T-helper 1 cell treated with Interleukin-12 subunit alpha and Interleukin-12 subunit beta and Interleukin-4 antibody, amounts not matched to agents 30 μg/mL and 1 μg/mL, for 36 hours (primary cell): Measurements from ENCODE around the gene ALDH1L1.

Source experiments
- H3K27ac Mint-ChIP-seq: one replicate; pipeline ENCODE4 v1.8.0; 2021; ENCODE audit warnings: mild to moderate bottlenecking, mixed read lengths
- H3K27me3 Mint-ChIP-seq: one replicate; pipeline ENCODE4 v1.8.0; 2021; ENCODE audit warnings: low read depth, mixed read lengths
- H3K36me3 Mint-ChIP-seq: one replicate; pipeline ENCODE4 v1.8.0; 2021; ENCODE audit warnings: low read depth, mixed read lengths
- H3K4me1 Mint-ChIP-seq: one replicate; pipeline ENCODE4 v1.8.0; 2021; ENCODE audit warnings: low read depth, mixed read lengths
- H3K4me3 Mint-ChIP-seq: one replicate; pipeline ENCODE4 v1.8.0; 2021; ENCODE audit warnings: mild to moderate bottlenecking, moderate library complexity, mixed read lengths
- H3K9me3 Mint-ChIP-seq: one replicate; pipeline ENCODE4 v1.8.0; 2021; ENCODE audit warnings: mixed read lengths

Gene ALDH1L1

GRCh38 chr3:126114443-126115386, 65.7 kb downstream of the ALDH1L1 start:
- H3K27me3 Mint-ChIP-seq: no peaks in the 10 kb centered on the region
- H3K36me3 Mint-ChIP-seq: no peaks in the 10 kb centered on the region
- H3K4me1 Mint-ChIP-seq: no peaks in the 10 kb centered on the region
- no peak overlapping the region for H3K27ac Mint-ChIP-seq
- H3K9me3 Mint-ChIP-seq: no peaks in the 10 kb centered on the region
- no peak overlapping the region for H3K4me3 Mint-ChIP-seq

DNA sequence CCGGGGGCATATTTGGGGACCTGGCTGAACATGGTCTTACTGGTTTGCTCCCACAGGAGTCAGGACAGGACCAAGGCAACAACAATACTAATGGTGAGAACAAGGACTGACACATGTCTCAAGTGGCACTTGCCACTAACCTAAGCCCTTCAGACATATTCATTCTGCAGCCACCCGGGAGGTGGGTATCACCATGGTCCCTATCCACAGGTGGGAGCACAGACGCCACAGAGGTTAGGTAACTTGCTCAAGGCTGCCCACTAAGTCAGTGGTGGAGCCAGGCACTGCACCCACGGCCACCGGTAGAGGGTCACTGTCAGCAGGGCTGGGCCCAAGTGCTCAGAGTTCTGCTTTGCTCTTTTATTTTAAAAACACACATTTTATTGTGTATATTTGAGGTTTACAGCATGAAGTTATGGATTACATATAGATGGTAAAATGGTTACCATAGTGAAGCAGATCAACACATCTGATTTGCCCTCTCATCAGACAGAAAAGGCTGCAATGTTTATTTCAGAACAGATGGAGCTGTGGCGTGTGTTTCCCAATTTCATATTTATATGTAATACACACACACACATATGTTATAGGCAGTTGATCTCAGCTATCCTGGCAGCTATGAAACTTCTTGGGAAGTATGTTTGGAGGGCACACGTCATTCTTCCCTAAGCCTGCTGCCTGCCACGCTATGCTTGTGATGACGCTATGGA, 66.5 kb downstream of the ALDH1L1 start:
- no peaks in the 10 kb centered on the region for H3K27me3 Mint-ChIP-seq
- no peaks in the 10 kb centered on the region for H3K4me1 Mint-ChIP-seq
- H3K9me3 Mint-ChIP-seq: no peaks in the 10 kb centered on the region
- no peak overlapping the region for H3K4me3 Mint-ChIP-seq
- H3K36me3 Mint-ChIP-seq: no peaks in the 10 kb centered on the region
- H3K27ac Mint-ChIP-seq: no peak overlapping the region

DNA sequence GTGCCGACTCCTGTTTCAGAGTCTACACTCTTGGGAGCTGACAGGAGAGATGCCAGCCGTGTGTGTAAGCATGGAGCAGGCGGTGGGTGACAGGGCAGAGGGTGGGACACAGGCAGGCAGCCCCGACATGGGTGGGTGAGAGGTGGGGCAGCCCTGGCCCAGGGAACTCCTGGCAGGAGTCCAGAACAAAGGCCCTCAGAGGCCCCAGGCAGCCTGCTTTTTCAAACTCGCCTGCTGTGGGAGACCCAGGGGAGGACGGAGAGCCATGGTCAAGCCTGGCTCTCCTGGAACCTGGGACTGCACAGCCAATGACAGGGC, 67.2 kb downstream of the ALDH1L1 start:
- Mint-ChIP-seq H3K36me3 (no peaks in the 10 kb centered on the region), H3K27me3 (no peaks in the 10 kb centered on the region), H3K27ac (no peak overlapping the region), H3K4me3 (no peak overlapping the region), H3K4me1 (no peaks in the 10 kb centered on the region), H3K9me3 (no peaks in the 10 kb centered on the region)

GRCh38 chr3:126112531-126113237, 67.7 kb downstream of the ALDH1L1 start:
- no peaks in the 10 kb centered on the region for H3K4me1 Mint-ChIP-seq
- H3K27ac Mint-ChIP-seq: no peak overlapping the region
- no peaks in the 10 kb centered on the region for H3K9me3 Mint-ChIP-seq
- H3K36me3 Mint-ChIP-seq: no peaks in the 10 kb centered on the region
- H3K4me3 Mint-ChIP-seq: no peak overlapping the region
- no peaks in the 10 kb centered on the region for H3K27me3 Mint-ChIP-seq

DNA sequence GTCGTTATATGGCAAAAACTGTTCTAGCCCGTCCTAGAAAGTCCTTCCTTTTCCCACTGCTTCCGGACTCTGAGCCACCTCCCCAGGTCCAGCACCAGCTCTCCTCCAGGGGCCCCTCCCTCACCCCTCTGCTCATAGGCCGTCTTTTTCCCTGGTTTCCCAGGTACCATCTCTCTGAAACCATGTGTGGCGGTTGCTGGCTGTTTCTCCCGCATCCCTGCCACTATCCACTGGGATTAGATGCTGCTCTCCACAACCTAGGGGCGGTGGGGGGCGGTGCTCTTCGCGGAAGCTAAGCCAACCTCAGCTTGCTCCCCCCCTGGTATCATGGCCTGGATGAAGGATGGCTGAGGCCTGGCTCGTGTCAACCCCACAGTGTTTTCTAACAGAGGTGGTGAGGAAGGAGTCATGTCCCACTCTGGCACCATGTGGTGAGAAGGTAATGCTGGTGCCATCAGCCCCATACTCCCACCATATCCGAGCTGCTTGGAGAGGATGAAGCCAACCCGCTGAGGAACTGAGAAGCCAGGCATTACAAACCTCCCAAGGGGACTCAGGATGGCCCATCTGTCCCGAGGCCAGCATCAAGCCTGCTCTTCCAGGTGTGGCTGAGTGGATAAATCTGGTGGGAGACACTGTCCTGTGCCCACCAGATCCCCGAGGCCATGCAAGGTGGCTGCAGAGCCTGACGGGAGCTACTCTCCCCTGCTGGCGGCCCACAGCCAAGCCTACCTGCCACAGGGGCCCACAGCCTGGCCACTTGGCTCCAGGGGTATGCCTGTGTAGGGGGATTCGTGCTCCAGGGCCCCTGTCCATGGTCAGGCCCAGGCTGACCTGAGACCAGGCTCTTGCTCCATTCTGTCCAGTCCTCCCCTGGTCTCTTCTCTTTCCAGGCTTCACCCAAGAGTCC, 68.6 kb downstream of the ALDH1L1 start:
- H3K9me3 Mint-ChIP-seq: no peaks in the 10 kb centered on the region
- no peak overlapping the region for H3K27ac Mint-ChIP-seq
- H3K27me3 Mint-ChIP-seq: no peaks in the 10 kb centered on the region
- H3K36me3 Mint-ChIP-seq: no peaks in the 10 kb centered on the region
- no peak overlapping the region for H3K4me3 Mint-ChIP-seq
- no peaks in the 10 kb centered on the region for H3K4me1 Mint-ChIP-seq

DNA sequence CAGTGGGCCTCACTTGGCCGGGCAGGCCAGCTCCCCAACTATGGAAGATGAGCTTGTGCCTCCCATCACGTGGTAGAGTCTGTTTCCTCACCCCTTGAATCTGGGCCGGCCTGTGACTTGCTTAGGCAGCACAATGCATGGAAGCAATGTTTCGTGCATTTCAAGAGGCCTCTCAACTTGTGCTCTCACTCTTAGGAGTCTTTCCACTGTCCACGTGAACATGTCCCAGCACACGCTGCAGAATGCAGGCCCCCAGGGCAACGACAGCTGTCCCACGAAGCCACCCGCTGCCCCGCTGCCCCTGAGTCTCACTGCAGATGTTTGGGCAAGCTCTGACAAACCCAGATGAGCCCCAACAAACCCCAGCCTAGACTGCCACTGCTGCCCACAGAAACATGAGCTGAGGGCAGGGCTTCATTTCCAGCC, 69.2 kb downstream of the ALDH1L1 start:
- H3K27ac Mint-ChIP-seq: no peak overlapping the region
- no peaks in the 10 kb centered on the region for H3K4me1 Mint-ChIP-seq
- H3K4me3 Mint-ChIP-seq: no peak overlapping the region
- no peaks in the 10 kb centered on the region for H3K36me3 Mint-ChIP-seq
- no peaks in the 10 kb centered on the region for H3K9me3 Mint-ChIP-seq
- no peaks in the 10 kb centered on the region for H3K27me3 Mint-ChIP-seq

- no peaks in the 10 kb centered on the region for H3K36me3 Mint-ChIP-seq
- H3K27me3 Mint-ChIP-seq: no peaks in the 10 kb centered on the region
- no peak overlapping the region for H3K4me3 Mint-ChIP-seq
- no peaks in the 10 kb centered on the region for H3K9me3 Mint-ChIP-seq
- H3K27ac Mint-ChIP-seq: no peak overlapping the region
- no peaks in the 10 kb centered on the region for H3K4me1 Mint-ChIP-seq
Observed at GRCh38 chr3:126110431-126111125, 69.8 kb downstream of the ALDH1L1 start.

DNA sequence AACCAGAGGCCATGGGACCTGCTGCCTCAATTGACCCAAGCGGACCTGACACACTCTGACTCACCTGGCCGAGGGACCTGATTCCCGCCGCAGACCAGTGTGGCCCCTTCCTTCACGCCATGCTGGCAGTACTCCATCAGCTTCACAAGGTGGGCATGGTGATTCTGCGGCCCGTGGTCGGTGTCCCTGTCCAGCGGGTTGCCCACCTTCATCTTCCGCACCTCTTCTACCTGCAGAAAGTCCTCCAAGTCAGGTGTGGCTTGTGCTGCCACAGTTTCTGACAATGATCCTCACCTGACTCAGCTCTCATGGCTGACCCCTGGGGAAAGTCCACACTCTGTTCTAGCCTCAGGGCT, 70.5 kb downstream of the ALDH1L1 start:
- Mint-ChIP-seq H3K27me3 (no peaks in the 10 kb centered on the region), H3K4me1 (no peaks in the 10 kb centered on the region), H3K36me3 (no peaks in the 10 kb centered on the region), H3K4me3 (no peak overlapping the region), H3K9me3 (no peaks in the 10 kb centered on the region), H3K27ac (no peak overlapping the region)

- Mint-ChIP-seq H3K36me3 (no peaks in the 10 kb centered on the region), H3K4me1 (no peaks in the 10 kb centered on the region), H3K27ac (no peak overlapping the region), H3K9me3 (no peaks in the 10 kb centered on the region), H3K4me3 (no peak overlapping the region), H3K27me3 (no peaks in the 10 kb centered on the region)
Observed at GRCh38 chr3:126109146-126109879, 71.1 kb downstream of the ALDH1L1 start.

- H3K27ac Mint-ChIP-seq: no peak overlapping the region
- no peaks in the 10 kb centered on the region for H3K36me3 Mint-ChIP-seq
- H3K4me1 Mint-ChIP-seq: no peaks in the 10 kb centered on the region
- H3K27me3 Mint-ChIP-seq: no peaks in the 10 kb centered on the region
- H3K4me3 Mint-ChIP-seq: no peak overlapping the region
- no peaks in the 10 kb centered on the region for H3K9me3 Mint-ChIP-seq
Observed at GRCh38 chr3:126108676-126109050, 71.7 kb downstream of the ALDH1L1 start.

DNA sequence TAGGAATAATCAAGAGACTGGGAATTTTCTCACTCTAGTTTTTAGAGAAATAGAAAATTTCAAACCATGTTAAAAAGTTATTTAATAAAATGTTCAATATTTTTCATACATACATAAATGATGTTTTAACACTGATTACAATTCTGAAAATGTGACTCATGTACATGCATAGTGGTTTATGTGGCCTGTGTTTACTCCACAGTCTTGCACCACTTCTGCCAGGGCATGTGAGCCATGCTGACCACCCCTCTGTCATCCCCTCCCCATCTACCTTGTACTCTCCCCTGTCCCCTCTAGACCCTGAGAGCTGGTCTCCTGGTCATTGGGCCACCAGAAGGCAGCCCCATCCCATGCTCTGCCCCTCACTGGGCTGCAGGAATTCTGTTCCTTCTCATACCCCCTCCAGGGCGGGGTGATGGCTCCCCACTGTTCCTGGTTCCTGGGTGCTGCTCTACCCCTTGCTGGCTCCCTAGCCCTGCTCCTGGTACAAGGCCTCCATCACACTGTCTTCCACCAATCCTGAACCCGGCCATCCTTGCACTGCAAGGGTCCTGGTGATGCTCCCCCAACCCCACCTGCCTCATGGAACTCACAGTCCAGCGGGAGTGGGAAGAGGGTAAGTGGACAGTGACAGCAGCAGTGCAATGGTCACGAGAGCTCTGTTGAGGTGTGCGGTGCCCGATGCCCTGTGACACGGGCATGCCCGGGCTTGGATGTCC, 72.3 kb downstream of the ALDH1L1 start:
- H3K36me3 Mint-ChIP-seq: no peaks in the 10 kb centered on the region
- H3K27ac Mint-ChIP-seq: no peak overlapping the region
- H3K27me3 Mint-ChIP-seq: no peaks in the 10 kb centered on the region
- no peaks in the 10 kb centered on the region for H3K9me3 Mint-ChIP-seq
- no peaks in the 10 kb centered on the region for H3K4me1 Mint-ChIP-seq
- H3K4me3 Mint-ChIP-seq: no peak overlapping the region

DNA sequence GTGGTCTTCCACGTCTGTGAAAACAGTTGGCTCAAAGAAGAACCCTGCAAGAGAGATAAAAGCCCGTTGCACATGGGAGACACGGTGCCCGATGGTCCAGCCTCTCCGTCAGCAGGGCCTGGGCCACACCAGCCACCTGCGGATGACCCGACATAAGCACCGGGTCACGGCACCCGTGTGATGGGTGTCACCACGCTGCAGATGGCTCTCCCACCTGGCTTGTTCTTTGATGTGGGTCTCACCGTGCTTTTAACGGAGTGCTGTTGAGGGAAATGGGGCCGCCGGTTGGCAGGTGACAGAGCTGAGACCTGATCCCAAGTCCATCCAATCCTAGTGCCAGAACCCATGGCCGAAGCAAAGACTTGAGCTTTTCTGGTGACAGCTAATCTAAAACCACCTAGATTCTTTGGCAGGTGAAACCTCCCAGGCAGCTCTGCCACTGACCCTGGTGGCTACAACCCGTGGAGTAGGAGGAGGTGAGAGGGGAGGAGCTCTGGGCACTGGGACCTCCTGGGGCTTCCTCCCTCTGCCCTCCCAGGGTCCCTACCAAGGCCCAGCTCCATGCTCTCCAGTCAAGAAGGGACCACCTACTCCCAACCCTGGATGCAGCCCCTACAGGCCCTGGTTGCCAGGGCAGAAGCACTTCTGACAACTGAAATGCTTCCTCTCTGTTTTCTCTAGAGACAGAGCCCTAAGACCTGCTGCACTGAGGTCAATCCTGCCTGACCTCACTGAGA, 73.0 kb downstream of the ALDH1L1 start:
- Mint-ChIP-seq H3K36me3 (no peaks in the 10 kb centered on the region), H3K27ac (no peak overlapping the region), H3K27me3 (no peaks in the 10 kb centered on the region), H3K4me1 (no peaks in the 10 kb centered on the region), H3K4me3 (no peak overlapping the region), H3K9me3 (no peaks in the 10 kb centered on the region)
